NCI-H345 treated with DMSO at 0.1 percent for 48 hours (cell line): Measurements from ENCODE around the gene WDR72.
"Not testable (repeated sequence)": the region's sequence is repeated elsewhere in the genome, so short reads cannot be mapped to it uniquely, and the experiment has no call there.

ENCODE experiments used
- DNase-seq: peaks from one replicate; lab custom pipeline; 2025; ENCODE audit not compliant: unreplicated experiment; lab: John Stamatoyannopoulos, UW

Gene WDR72

DNA sequence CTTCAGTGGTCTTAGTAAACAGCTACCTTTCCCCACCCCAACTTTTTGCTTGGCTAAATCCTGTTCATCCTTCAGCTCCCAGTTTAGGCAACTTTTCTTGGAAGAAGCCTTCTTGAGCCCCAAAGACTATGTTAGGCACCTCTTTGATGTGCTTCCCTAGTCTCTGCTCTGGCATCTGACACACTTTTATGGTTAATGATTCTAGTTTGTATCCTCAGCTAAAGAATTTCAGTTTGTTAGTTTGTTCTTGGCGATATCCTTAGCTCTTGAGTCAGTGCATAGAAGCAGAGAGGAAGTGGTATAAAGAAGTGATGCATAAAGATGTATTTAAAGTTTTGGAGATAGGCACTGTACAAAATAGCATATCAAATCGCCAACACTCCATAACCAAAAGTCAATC lies 168.4 kb downstream of the WDR72 start:
- DNase-seq: no peak

- DNase-seq: no peak
Observed at GRCh38 chr15:53590380-53590779, 169.1 kb downstream of the WDR72 start.

DNA sequence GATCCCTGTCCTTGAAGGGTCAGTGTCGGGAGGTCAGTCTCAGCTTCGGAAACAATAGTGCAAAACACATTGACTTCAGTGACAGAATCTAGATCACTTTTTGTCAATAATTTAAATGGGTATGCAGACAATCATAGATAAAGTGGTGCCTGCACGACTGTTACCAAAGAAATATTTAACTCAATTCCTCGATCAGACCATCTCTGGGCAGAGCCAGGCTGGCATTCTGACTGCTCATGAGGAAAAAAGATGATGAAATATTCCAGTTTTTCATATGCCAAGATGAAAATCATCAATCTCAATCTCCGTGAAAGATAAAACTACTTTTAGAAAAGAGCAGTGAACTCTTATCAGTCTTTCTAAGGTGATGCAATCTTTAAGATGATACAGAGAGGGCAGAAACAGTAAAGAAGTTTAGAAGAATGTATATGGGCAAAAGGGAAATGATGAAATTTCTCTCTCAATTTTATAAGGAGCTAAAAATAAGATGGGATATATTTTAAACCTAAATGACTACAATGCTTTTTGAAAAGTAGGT lies 169.9 kb downstream of the WDR72 start:
- no peak for DNase-seq

DNA sequence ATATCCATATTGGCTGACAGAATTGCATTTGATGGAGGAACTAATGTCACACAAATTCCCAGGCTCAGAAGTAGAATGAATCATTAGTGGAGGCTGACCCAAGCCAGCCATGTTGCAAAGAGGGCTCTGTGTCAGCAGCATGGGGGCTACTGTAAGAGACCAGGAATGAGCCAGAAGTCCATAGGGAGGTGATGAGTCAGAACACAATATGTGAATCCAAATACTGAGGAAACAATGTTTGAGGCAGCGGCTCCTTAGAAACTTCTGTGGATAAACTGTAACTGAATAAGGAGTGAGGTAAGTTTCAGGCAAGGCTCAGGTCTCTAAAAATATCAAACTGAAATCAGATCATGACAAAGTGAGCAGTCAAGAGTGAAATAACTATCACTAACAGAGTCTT lies 170.7 kb downstream of the WDR72 start:
- no peak for DNase-seq

GRCh38 chr15:53586799-53587198 lies 172.7 kb downstream of the WDR72 start:
- no peak for DNase-seq

DNA sequence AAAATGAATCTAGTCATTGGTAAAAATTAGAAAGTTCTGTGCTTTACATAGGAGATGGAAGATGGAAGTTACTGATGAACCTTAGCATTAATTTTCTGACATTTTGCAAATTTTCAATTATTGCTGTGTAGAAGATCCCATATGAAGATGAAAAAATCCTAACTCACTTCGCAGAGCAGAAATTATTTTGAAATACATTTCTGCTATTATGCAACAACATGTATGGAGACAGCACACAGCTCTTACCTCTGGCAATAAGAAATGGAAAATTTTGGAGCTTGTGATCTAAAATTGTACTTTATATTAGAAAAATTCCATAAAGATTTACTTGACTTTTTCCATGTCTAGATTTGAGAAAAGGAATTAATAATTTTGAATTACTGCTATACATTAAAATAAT lies 177.9 kb downstream of the WDR72 start:
- no peak for DNase-seq

DNA sequence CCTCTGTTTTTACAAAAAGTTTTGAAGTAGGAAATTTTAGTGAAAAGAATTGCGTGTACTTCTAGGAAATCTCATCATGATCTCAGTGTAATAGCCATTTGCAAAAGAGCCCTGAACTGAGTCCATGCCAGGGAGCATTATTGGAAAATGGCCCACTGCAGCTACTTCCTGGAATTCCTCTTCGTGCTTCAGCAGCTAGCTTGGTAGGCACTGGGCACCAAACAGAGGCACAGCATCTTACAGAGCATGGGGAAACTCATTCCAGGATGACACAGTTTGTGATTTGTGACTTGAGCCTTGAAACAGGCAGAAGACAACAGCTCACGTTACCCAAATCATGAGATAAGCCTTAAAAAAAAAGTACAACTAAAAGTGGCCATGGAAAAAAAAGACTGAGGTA lies 179.1 kb downstream of the WDR72 start:
- no peak for DNase-seq

GRCh38 chr15:53576841-53577240 lies 182.6 kb downstream of the WDR72 start:
- no peak for DNase-seq

- no peak for DNase-seq
Observed at GRCh38 chr15:53573091-53573490, 186.4 kb downstream of the WDR72 start.

- no peak for DNase-seq
Observed at GRCh38 chr15:53569751-53570480, 189.5 kb downstream of the WDR72 start.

DNA sequence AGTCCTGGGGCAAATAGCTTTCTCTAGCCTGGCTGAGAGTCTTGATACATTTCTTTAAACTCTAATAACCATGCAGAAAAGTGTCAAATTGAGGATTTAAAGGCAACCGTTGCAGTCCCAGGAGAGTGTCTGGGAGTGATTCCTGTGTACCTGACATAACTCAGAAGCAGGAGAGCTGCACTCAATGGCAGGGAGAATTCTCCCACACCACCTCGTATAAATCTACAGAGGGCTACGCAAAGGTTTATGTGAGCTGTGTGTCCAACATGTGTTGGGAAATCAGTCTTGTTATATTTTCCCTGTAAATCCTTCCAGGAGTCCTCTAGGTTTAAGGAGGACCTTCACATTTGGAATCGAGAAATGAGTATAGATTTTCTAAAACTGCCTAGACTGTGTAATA lies 192.6 kb downstream of the WDR72 start:
- DNase-seq: no peak

DNA sequence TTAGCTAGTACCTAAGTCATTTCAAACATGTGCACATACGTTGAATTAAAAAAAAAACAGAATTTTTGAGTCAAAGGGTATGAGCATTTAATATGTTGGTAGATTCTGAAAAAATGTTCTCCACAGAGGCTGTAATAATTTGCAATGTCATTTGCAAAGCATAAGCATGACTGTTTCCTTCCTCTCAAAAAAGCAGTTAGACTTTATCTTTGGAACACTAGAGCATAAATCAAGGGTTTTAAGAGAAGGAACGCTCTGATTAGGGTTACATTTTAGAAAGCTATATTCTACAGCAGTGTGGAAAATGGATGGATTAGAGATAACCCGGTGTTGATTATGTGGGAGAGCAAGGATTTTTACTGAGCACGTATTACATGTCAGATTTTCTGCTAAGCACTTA lies 193.7 kb downstream of the WDR72 start:
- DNase-seq: no peak

DNA sequence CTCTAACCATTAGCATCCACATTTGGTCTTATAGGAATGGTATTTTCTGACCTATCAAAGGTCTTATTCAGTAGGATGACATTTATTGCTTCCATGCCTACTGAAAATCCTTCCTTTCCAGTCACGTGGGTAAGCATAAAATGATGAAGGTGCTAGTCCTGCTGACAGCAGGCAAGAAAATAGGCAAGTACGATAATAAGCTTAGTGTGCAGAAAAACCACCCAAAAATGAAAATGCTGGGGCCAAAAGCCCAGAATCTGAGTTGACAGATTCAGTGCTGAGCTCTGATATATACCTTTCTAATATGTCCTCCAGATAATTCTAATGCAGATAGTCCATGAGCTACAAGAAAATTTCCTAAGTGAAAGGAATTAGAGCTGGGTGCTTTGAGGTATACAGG lies 194.8 kb downstream of the WDR72 start:
- no peak for DNase-seq

- no peak for DNase-seq
Observed at GRCh38 chr15:53563627-53564026, 195.8 kb downstream of the WDR72 start.

DNA sequence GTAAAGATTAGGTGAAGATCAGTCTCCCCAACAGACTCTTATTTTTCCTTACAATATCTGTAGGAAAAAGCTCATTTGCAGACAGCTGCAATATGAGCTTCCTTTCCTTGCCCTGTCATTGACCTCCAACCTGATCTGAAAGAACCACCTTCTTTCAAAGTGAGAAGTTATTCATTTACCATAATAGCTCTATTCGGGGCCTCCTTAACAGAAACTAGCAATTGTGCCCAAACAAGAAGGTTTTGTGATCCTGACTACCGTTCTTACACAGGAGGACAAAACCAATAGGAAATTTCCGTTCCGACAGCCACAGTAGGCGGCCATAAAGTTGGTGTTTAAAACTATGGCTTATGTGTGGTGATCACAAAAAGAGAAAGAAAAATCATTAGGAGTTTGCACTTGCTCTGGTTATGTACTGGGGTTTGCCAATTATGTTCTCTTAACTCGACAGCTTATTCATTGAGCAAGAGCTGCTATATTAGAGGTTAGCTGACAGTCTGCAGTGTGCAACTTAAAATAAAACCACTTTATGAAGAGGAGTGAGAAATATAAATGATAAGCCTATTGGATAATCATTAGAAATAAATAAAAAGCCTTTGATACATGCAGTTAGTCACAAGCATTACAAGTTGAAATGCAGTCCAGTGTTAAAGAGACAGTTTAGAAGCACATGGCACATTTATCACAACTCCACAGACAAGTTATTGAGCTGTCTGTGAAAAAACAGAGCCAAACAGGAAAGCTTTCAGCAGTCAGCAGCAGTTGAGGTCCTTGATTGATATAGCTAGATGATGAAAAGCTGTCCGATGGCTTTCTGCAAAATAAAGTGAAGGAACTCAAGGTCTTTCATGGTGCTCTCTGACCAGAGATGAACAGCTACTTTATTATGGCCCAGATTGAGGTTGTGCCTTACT lies 199.8 kb downstream of the WDR72 start:
- no peak for DNase-seq

DNA sequence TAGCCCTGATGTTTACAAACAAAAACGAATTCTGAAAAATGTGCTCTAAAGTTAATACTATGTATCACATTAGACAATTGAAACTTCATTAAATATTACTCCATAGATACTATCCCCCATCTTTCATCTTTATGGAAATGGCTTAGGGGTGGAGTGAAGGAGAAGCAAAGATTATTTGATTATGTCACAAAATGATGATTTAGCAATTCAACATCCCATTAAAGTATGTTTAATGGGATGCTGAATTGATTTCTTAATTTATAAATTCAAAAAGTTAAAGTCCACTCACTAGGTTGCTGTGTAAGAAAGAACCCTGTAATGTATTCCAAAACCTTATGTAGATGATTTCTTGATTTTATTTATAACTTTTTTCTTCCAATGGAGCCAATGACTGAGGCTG lies 201.1 kb downstream of the WDR72 start:
- no peak for DNase-seq

DNA sequence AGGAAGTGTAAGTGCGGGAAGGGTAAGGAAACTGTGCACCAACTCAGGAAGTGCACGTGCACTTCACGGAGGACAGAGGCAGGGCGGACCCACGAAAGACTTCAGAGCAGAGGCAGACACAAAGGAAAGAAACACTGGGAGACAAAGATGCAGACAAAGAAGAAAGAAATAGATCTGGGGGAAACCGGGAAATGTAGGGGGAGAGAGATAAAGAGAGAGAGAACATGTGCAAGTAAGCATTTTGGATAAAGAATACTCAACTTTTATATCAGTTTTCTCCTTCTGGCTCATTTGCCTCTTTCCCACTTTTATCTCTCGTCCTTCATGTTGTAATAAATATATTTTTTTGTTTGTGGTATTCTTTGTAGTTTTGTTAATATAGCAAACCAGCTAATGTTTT lies 204.2 kb downstream of the WDR72 start:
- DNase-seq: no peak

- peak; percentile 3 for DNase-seq
Observed at GRCh38 chr15:53549697-53550305, 209.7 kb downstream of the WDR72 start.

GRCh38 chr15:53548236-53548635 lies 211.2 kb downstream of the WDR72 start:
- DNase-seq: no peak

- not testable (repeated sequence) for DNase-seq
Observed at GRCh38 chr15:53540626-53541300, 218.7 kb downstream of the WDR72 start.

DNA sequence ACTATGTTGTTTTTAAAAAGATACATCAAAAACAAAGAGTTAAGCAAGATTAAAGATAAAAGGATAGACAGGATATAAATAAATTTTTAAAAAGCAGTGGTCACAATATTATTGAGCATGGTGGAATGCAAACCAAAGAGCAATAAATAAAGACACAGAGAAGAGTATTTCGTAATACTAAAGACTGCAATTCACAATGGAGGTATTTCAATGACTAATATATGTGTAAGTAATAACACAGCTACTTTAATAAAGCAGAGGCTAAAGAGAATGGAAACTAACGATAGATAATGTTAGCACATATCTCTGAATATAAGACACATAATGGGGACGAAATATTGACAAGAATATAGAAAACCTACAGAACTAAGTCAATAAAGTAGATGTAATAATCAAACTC lies 219.6 kb downstream of the WDR72 start:
- no peak for DNase-seq
